Measurements from ENCODE around the gene COPS7A. TPM values are rescaled to one million over a fixed set of nuclear protein-coding genes. Genes with fewer than 3 reads are reported as not detected.

Gene COPS7A
- total RNA-seq, 1 experiment from 2014 or later: 67.8 TPM

- Histone ChIP-seq H3K79me2 (ENCODE audit: insufficient read depth, low read length) (no peaks in the 10 kb centered on the region), H3K4me1 (ENCODE audit: control insufficient read depth in 1 of 2, insufficient read depth in 2 of 2, low read length in 2 of 2) (peaks cover 0 to 9% of the 10 kb centered on the region in 2 experiments; a peak in 2 of 4 replicates), H3K4me3 (replicated peaks in 1 of 2; ENCODE audit: low read depth in 1 of 2, low read length in 2 of 2) (no peak overlapping the region), H3K9me2 (ENCODE audit: insufficient read depth) (no peaks in the 10 kb centered on the region), H3K36me3 (ENCODE audit: control insufficient read depth in 1 of 2, insufficient read depth in 2 of 2, low read length in 2 of 2) (no peaks in the 10 kb centered on the region), H3K27ac (ENCODE audit: low read depth, low read length) (no peak overlapping the region), H2AFZ (ENCODE audit: low read depth, low read length, poor library complexity, severe bottlenecking) (no peak overlapping the region), H3K4me2 (ENCODE audit: low read length) (no peak overlapping the region), H3K27me3 (ENCODE audit: insufficient read depth, low read length) (no peaks in the 10 kb centered on the region), H3K9ac (ENCODE audit: low read length) (no peak overlapping the region), H3K9me3 (ENCODE audit: control insufficient read depth in 1 of 2, insufficient read depth in 1 of 2, low read depth in 1 of 2, low read length in 2 of 2) (no peaks in the 10 kb centered on the region), H4K20me1 (ENCODE audit: insufficient read depth) (no peaks in the 10 kb centered on the region)
- DNase-seq (ENCODE audit: low read depth, low spot score) (no peak), ATAC-seq (no peak)
- POLR2A ChIA-PET: interaction anchor here (2.0 kb wide), 1 partner anchor 10 kb away, joined by 7 read pairs; the partner anchor contains the start of gene ZNF384
- TF ChIP-seq JUND (IDR thresholded peaks at IDR 0.05) (no peak), ELF1 (IDR thresholded peaks at IDR 0.05; ENCODE audit: borderline replicate concordance, low read depth) (no peak), CBX3 (IDR thresholded peaks at IDR 0.05; ENCODE audit: low read depth) (no peak), SRF (IDR thresholded peaks at IDR 0.05; ENCODE audit: low read depth) (no peak), EZH2phosphoT487 (IDR thresholded peaks at IDR 0.05; ENCODE audit: borderline replicate concordance) (no peak), CEBPB (IDR thresholded peaks at IDR 0.05; ENCODE audit: low read depth) (no peak), ATF3 (IDR thresholded peaks at IDR 0.05) (no peak), YY1 (IDR thresholded peaks at IDR 0.05; ENCODE audit: extremely low read depth, insufficient replicate concordance, low read depth, low read length) (no peak), EZH2 (IDR thresholded peaks at IDR 0.05) (no peak), EGR1 (IDR thresholded peaks at IDR 0.05; ENCODE audit: low read depth) (no peak), POLR2AphosphoS5 (IDR thresholded peaks at IDR 0.05; ENCODE audit: low read depth, low read length) (no peak), ZFX (IDR thresholded peaks at IDR 0.05) (no peak)
- TF ChIP-seq, protein P1, sequence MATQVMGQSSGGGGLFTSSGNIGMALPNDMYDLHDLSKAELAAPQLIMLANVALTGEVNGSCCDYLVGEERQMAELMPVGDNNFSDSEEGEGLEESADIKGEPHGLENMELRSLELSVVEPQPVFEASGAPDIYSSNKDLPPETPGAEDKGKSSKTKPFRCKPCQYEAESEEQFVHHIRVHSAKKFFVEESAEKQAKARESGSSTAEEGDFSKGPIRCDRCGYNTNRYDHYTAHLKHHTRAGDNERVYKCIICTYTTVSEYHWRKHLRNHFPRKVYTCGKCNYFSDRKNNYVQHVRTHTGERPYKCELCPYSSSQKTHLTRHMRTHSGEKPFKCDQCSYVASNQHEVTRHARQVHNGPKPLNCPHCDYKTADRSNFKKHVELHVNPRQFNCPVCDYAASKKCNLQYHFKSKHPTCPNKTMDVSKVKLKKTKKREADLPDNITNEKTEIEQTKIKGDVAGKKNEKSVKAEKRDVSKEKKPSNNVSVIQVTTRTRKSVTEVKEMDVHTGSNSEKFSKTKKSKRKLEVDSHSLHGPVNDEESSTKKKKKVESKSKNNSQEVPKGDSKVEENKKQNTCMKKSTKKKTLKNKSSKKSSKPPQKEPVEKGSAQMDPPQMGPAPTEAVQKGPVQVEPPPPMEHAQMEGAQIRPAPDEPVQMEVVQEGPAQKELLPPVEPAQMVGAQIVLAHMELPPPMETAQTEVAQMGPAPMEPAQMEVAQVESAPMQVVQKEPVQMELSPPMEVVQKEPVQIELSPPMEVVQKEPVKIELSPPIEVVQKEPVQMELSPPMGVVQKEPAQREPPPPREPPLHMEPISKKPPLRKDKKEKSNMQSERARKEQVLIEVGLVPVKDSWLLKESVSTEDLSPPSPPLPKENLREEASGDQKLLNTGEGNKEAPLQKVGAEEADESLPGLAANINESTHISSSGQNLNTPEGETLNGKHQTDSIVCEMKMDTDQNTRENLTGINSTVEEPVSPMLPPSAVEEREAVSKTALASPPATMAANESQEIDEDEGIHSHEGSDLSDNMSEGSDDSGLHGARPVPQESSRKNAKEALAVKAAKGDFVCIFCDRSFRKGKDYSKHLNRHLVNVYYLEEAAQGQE (IDR thresholded peaks at IDR 0.05; ENCODE audit: low read depth): no peak
- TF ChIP-seq, protein P2, sequence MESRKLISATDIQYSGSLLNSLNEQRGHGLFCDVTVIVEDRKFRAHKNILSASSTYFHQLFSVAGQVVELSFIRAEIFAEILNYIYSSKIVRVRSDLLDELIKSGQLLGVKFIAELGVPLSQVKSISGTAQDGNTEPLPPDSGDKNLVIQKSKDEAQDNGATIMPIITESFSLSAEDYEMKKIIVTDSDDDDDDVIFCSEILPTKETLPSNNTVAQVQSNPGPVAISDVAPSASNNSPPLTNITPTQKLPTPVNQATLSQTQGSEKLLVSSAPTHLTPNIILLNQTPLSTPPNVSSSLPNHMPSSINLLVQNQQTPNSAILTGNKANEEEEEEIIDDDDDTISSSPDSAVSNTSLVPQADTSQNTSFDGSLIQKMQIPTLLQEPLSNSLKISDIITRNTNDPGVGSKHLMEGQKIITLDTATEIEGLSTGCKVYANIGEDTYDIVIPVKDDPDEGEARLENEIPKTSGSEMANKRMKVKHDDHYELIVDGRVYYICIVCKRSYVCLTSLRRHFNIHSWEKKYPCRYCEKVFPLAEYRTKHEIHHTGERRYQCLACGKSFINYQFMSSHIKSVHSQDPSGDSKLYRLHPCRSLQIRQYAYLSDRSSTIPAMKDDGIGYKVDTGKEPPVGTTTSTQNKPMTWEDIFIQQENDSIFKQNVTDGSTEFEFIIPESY (IDR thresholded peaks at IDR 0.05; ENCODE audit: extremely low read depth, insufficient replicate concordance, low read length): no peak
- TF ChIP-seq, protein P3, sequence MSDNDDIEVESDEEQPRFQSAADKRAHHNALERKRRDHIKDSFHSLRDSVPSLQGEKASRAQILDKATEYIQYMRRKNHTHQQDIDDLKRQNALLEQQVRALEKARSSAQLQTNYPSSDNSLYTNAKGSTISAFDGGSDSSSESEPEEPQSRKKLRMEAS (IDR thresholded peaks at IDR 0.05): no peak
- RAD21 ChIA-PET (ENCODE audit: low non-redundant PET in 1 of 2, low total read pairs in 2 of 2, uncharacterized antibody in 2 of 2, unreplicated experiment in 2 of 2): no interaction called here
- BruUV-seq (replicated peaks): no TSS peak
- CTCF ChIA-PET: interaction anchor here (1.4 to 1.7 kb wide), 3 partner anchors 10 to 162 kb away, joined by 3 to 6 read pairs (median 4); partner anchors contain the start of gene ZNF384
- intact Hi-C loops (cut with micrococcal nuclease): no loop called here
Observed at GRCh38 chr12:6699259-6699988, 24.4 kb upstream of the COPS7A start.

All from HCT116 (cell line).